ENCODE measurements around the gene DEGS1. TPM values are rescaled to one million over a fixed set of nuclear protein-coding genes. Genes with fewer than 3 reads are reported as not detected.

DEGS1 gene
- total RNA-seq, 1 donor from 2014 or later, result 88.1 TPM

GRCh38 chr1:224162768-224163167, 20.3 kb upstream of the DEGS1 start:
- peaks cover 16% of the 10 kb centered on the region for H3K36me3 Mint-ChIP-seq (ENCODE audit: low read depth, unreplicated experiment)
- H3K9me3 Mint-ChIP-seq (ENCODE audit: unreplicated experiment), result no peaks in the 10 kb centered on the region
- no peak for DNase-seq (ENCODE audit: low spot score)
- peaks cover 6% of the 10 kb centered on the region for H3K4me1 Mint-ChIP-seq (ENCODE audit: unreplicated experiment)
- no peak overlapping the region for H3K27ac Mint-ChIP-seq (ENCODE audit: unreplicated experiment)
- TF ChIP-seq, protein P1, sequence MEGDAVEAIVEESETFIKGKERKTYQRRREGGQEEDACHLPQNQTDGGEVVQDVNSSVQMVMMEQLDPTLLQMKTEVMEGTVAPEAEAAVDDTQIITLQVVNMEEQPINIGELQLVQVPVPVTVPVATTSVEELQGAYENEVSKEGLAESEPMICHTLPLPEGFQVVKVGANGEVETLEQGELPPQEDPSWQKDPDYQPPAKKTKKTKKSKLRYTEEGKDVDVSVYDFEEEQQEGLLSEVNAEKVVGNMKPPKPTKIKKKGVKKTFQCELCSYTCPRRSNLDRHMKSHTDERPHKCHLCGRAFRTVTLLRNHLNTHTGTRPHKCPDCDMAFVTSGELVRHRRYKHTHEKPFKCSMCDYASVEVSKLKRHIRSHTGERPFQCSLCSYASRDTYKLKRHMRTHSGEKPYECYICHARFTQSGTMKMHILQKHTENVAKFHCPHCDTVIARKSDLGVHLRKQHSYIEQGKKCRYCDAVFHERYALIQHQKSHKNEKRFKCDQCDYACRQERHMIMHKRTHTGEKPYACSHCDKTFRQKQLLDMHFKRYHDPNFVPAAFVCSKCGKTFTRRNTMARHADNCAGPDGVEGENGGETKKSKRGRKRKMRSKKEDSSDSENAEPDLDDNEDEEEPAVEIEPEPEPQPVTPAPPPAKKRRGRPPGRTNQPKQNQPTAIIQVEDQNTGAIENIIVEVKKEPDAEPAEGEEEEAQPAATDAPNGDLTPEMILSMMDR (IDR thresholded peaks at IDR 0.05; ENCODE audit: unreplicated experiment), result no peak
- no peaks in the 10 kb centered on the region for H3K27me3 Mint-ChIP-seq (ENCODE audit: unreplicated experiment)
- H3K4me3 Mint-ChIP-seq (ENCODE audit: unreplicated experiment), result no peak overlapping the region

GRCh38 chr1:224163311-224163710, 19.7 kb upstream of the DEGS1 start:
- TF ChIP-seq, protein P1 (IDR thresholded peaks at IDR 0.05; ENCODE audit: unreplicated experiment), result no peak

DNA sequence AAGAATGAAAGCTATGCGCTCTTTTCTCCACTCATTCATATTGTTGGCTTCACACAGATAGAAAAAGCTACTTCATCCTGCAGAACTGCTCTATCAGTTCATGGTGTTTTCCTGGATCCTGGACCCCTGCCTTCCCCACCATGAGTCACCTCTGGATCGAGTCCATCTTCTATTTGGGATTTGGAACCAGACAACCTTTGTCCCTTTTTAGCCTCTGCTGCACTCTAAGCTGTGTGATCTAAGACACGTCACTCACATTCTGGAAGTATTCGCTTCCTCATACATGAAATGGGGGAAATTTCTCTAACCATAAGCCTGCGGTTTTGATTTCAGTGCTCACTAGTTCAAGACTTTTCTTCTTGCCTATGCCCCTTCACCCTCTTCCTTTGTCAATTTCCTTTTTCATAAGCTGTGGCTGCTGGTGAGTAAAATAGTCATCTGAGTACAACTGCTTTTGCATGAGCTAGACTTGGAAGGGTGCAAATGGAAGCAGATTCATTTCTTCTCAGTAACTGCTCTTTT, 14.1 kb upstream of the DEGS1 start:
- no peak for DNase-seq (ENCODE audit: low spot score)
- H3K4me1 Mint-ChIP-seq (ENCODE audit: unreplicated experiment), result peaks cover 9% of the 10 kb centered on the region
- peaks cover 4% of the 10 kb centered on the region for H3K36me3 Mint-ChIP-seq (ENCODE audit: low read depth, unreplicated experiment)
- H3K27ac Mint-ChIP-seq (ENCODE audit: unreplicated experiment), result no peak overlapping the region
- TF ChIP-seq, protein P1 (IDR thresholded peaks at IDR 0.05; ENCODE audit: unreplicated experiment), result no peak
- H3K9me3 Mint-ChIP-seq (ENCODE audit: unreplicated experiment), result no peaks in the 10 kb centered on the region
- H3K27me3 Mint-ChIP-seq (ENCODE audit: unreplicated experiment), result peaks cover 5% of the 10 kb centered on the region
- no peak overlapping the region for H3K4me3 Mint-ChIP-seq (ENCODE audit: unreplicated experiment)

More at GRCh38 chr1:224163311-224163710, 19.7 kb upstream of the DEGS1 start:
- Mint-ChIP-seq H3K36me3 (ENCODE audit: low read depth, unreplicated experiment) (peaks cover 11% of the 10 kb centered on the region), H3K27me3 (ENCODE audit: unreplicated experiment) (no peaks in the 10 kb centered on the region), H3K27ac (ENCODE audit: unreplicated experiment) (no peak overlapping the region), H3K4me1 (ENCODE audit: unreplicated experiment) (peaks cover 6% of the 10 kb centered on the region), H3K4me3 (ENCODE audit: unreplicated experiment) (no peak overlapping the region), H3K9me3 (ENCODE audit: unreplicated experiment) (no peaks in the 10 kb centered on the region)
- no peak for DNase-seq (ENCODE audit: low spot score)

DNA sequence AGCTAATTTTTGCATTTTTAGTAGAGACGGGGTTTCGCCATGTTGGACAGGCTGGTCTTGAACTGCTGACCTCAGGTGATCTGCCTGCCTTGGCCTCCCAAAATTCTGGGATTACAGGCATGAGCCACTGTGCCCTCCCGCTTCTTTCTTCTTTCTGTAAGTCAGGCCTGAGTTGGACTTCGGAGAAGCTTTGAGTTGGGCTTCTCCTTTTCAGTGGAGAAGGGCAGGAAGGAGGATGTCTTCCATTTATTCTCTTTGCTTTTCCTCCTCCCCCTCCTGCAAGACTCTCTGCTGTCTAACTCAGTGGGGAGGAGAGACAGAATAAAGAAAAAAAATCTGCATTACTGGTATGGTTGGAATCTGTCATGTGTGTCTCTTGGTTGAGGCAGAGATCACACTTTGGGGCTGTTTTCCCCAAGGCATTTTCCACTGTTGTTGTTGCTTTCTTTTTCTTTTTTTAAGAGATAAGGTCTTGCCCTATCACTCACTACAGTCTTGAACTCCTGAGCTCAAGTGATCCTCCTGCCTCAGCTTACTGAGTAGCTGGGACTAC, 13.2 kb upstream of the DEGS1 start:
- Mint-ChIP-seq H3K4me3 (ENCODE audit: unreplicated experiment) (no peak overlapping the region), H3K36me3 (ENCODE audit: low read depth, unreplicated experiment) (peaks cover 4% of the 10 kb centered on the region), H3K27ac (ENCODE audit: unreplicated experiment) (no peak overlapping the region), H3K9me3 (ENCODE audit: unreplicated experiment) (no peaks in the 10 kb centered on the region), H3K4me1 (ENCODE audit: unreplicated experiment) (peaks cover 3% of the 10 kb centered on the region), H3K27me3 (ENCODE audit: unreplicated experiment) (peaks cover 5% of the 10 kb centered on the region)
- TF ChIP-seq, protein P1 (IDR thresholded peaks at IDR 0.05; ENCODE audit: unreplicated experiment), result no peak
- no peak for DNase-seq (ENCODE audit: low spot score)

- Mint-ChIP-seq H3K27ac (ENCODE audit: unreplicated experiment) (no peak overlapping the region), H3K27me3 (ENCODE audit: unreplicated experiment) (peaks cover 5% of the 10 kb centered on the region), H3K4me3 (ENCODE audit: unreplicated experiment) (no peak overlapping the region), H3K4me1 (ENCODE audit: unreplicated experiment) (peaks cover 3% of the 10 kb centered on the region), H3K9me3 (ENCODE audit: unreplicated experiment) (no peaks in the 10 kb centered on the region), H3K36me3 (ENCODE audit: low read depth, unreplicated experiment) (peaks cover 4% of the 10 kb centered on the region)
- no peak for DNase-seq (ENCODE audit: low spot score)
- TF ChIP-seq, protein P1 (IDR thresholded peaks at IDR 0.05; ENCODE audit: unreplicated experiment), result no peak
Observed at GRCh38 chr1:224170343-224170742, 12.7 kb upstream of the DEGS1 start.
